ENCODE data around the gene TRPV6.

DNA sequence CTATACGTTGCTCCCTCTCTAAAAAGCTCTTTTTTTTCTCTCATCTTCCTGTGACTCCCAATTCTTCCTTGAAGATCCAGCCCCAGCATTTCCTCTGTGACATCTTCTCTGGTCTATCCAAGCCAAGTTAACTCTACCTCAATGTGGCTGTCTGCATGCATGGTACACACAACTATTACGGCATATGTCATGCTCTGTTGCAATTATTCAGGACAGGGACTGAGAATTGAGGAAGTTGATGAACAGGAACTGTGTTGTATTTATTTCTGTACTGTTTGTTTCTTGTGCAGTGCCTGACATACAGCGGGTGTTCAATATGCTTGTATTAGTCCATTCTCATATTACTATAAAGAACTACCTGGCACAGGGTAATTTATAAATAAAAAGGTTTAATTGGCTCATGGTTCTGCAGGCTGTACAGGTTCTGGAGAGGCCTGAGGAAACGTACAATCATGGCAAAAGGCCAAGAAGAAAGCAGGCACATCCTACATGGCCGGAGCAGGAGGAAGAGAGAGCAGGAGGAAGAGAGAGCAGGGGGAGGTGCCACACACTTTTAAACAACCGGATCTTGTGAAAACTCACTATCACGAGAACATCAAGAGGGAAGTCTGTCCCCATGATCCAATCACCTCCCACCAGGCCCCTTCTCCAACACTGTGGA, 41.7 kb upstream of the TRPV6 start:
- TF ChIP-seq CTCF (IDR thresholded peaks at IDR 0.05; ENCODE audit: insufficient read depth, low read length) (no peak), POLR2AphosphoS5 (IDR thresholded peaks at IDR 0.05; ENCODE audit: low read depth) (peak; percentile 89), GABPA (IDR thresholded peaks at IDR 0.05; ENCODE audit: low read depth) (peak; percentile 66)

Data from HL-60 (cell line).